SK-N-SH (cell line): ENCODE results near the gene MUC20. TPM values are rescaled to one million over a fixed set of nuclear protein-coding genes. Genes with fewer than 3 reads are reported as not detected.
"Not testable (repeated sequence)": the region's sequence is repeated elsewhere in the genome, so short reads cannot be mapped to it uniquely, and the experiment has no call there.

Experiments
- CTCF ChIA-PET: fragments of 300-600, 350-600 bp; formaldehyde crosslinking; extraction: SDS; loops from one replicate; lab custom pipeline; 2021; lab: Yijun Ruan, JAX
- POLR2A ChIA-PET: fragments of 350-600 bp; sonication (Branson Sonifier 250); formaldehyde crosslinking; extraction: SDS; loops from one replicate; lab custom pipeline; 2020; ENCODE audit warnings: antibody characterized with exemption, inconsistent platforms; lab: Yijun Ruan, JAX
- DNase-seq: peaks from one replicate; pipeline ENCODE4 v3.0.0; 2012
- H2AFZ ChIP-seq: fragments of 200-600 bp; sonication (generic); 2 replicates; pipeline ENCODE4 v1.8.1; 2016; ENCODE audit warnings: antibody characterized with exemption, mild to moderate bottlenecking, low read depth
- H3F3A ChIP-seq: fragments of 200-600 bp; sonication (generic); replicated peaks from 2 replicates; pipeline ENCODE3; 2016; ENCODE audit warnings: antibody characterized with exemption, mild to moderate bottlenecking; ENCODE audit not compliant: insufficient read depth
- H3K27ac ChIP-seq, 2 experiments: fragments of 200-500 bp in 1 of 2; fragments of 200-600 bp in 1 of 2; sonication (Bioruptor generic) in 1 of 2; sonication (generic), shearing (Covaris generic) in 1 of 2; 2 replicates each; pipeline versions ENCODE4 v1.5.1 to v1.6.1; 2014 to 2016; ENCODE audit warnings: low read depth in 2 of 2, inconsistent platforms in 1 of 2, low read length in 1 of 2, mild to moderate bottlenecking in 1 of 2, mixed read lengths in 1 of 2
- H3K27me3 ChIP-seq: fragments of 200-600 bp; sonication (generic), shearing (Covaris generic); 2 replicates; pipeline ENCODE4 v1.6.1; 2016; ENCODE audit warnings: mixed run types; ENCODE audit not compliant: insufficient read depth
- H3K36me3 ChIP-seq, 2 experiments: fragments of 200-500 bp in 1 of 2; fragments of 200-600 bp in 1 of 2; sonication (Bioruptor generic) in 1 of 2; sonication (generic) in 1 of 2; replicated peaks in 1 of 2; 2 replicates each; pipeline versions ENCODE3 to v1.5.1; 2014 to 2016; ENCODE audit warnings: low read length in 1 of 2, mild to moderate bottlenecking in 1 of 2; ENCODE audit not compliant: insufficient read depth in 2 of 2, control insufficient read depth in 1 of 2
- H3K4me1 ChIP-seq, 2 experiments: fragments of 200-500 bp in 1 of 2; fragments of 200-600 bp in 1 of 2; sonication (Bioruptor generic) in 1 of 2; sonication (generic), shearing (Covaris generic) in 1 of 2; 2 replicates each; pipeline versions ENCODE4 v1.5.1 to v1.6.1; 2014 to 2016; ENCODE audit warnings: low read depth in 1 of 2, low read length in 1 of 2, mixed run types in 1 of 2; ENCODE audit not compliant: insufficient read depth in 2 of 2, control insufficient read depth in 1 of 2
- H3K4me2 ChIP-seq: fragments of 200-600 bp; sonication (generic), shearing (Covaris generic); 2 replicates; pipeline ENCODE4 v1.6.1; 2017; ENCODE audit warnings: mixed run types
- H3K4me3 ChIP-seq, 2 experiments: fragments of 200-500 bp in 1 of 2; fragments of 200-600 bp in 1 of 2; sonication (Bioruptor generic) in 1 of 2; sonication (generic), shearing (Covaris generic) in 1 of 2; 2 replicates each; pipeline versions ENCODE4 v1.5.1 to v1.8.1; 2014 to 2016; ENCODE audit warnings: low read depth in 2 of 2, inconsistent platforms in 1 of 2, low read length in 1 of 2, mild to moderate bottlenecking in 1 of 2, mixed read lengths in 1 of 2, moderate library complexity in 1 of 2
- H3K79me2 ChIP-seq: fragments of 200-600 bp; sonication (generic); 2 replicates; pipeline ENCODE4 v1.8.1; 2017; ENCODE audit warnings: mild to moderate bottlenecking; ENCODE audit not compliant: insufficient read depth
- H3K9ac ChIP-seq: fragments of 200-600 bp; sonication (generic); 2 replicates; pipeline ENCODE4 v1.6.1; 2017; ENCODE audit warnings: mixed run types
- H3K9me2 ChIP-seq: fragments of 200-600 bp; sonication (generic); 2 replicates; pipeline ENCODE4 v1.6.1; 2017; ENCODE audit warnings: mixed run types
- H3K9me3 ChIP-seq: fragments of 200-600 bp; sonication (generic); 2 replicates; pipeline ENCODE4 v1.6.1; 2017; ENCODE audit warnings: mixed run types, mild to moderate bottlenecking, moderate library complexity
- H4K20me1 ChIP-seq: fragments of 200-600 bp; sonication (generic); 2 replicates; pipeline ENCODE4 v1.6.1; 2017; ENCODE audit warnings: mild to moderate bottlenecking, mixed run types; ENCODE audit not compliant: insufficient read depth
- CHD2 ChIP-seq: fragments of 150-350 bp; IDR thresholded peaks from 2 replicates; pipeline ENCODE4 v1.6.1; 2018; ENCODE audit warnings: low read length; ENCODE audit not compliant: partially characterized antibody
- ELF1 ChIP-seq: IDR thresholded peaks from 2 replicates; pipeline ENCODE4 v1.4.0; 2012
- FOSL2 ChIP-seq: IDR thresholded peaks from 2 replicates; pipeline ENCODE4 v1.4.0; 2012; ENCODE audit warnings: low read depth, mild to moderate bottlenecking, moderate library complexity, borderline replicate concordance
- FOXM1 ChIP-seq: IDR thresholded peaks from 2 replicates; pipeline ENCODE4 v1.4.0; 2012; ENCODE audit warnings: low read depth, mild to moderate bottlenecking
- GATA2 ChIP-seq: sonication (generic); formaldehyde crosslinking; IDR thresholded peaks from 2 replicates; pipeline ENCODE4 v1.5.0; 2020; ENCODE audit warnings: mild to moderate bottlenecking, missing genetic modification reagents
- IRF3 ChIP-seq: fragments of 150-350 bp; IDR thresholded peaks from 2 replicates; pipeline ENCODE4 v1.6.1; 2016; ENCODE audit warnings: mild to moderate bottlenecking, low read depth, low read length
- MAX ChIP-seq: IDR thresholded peaks from 2 replicates; pipeline ENCODE4 v1.4.0; 2012; ENCODE audit warnings: low read depth
- MXI1 ChIP-seq: IDR thresholded peaks from 2 replicates; pipeline ENCODE4 v1.6.1; 2012; ENCODE audit warnings: mild to moderate bottlenecking, low read depth, low read length, improper control_type of control experiment
- NFIC ChIP-seq: IDR thresholded peaks from 2 replicates; pipeline ENCODE4 v1.4.0; 2012; ENCODE audit warnings: borderline replicate concordance
- RFX5 ChIP-seq: IDR thresholded peaks from 2 replicates; pipeline ENCODE4 v1.6.1; 2012; ENCODE audit warnings: mild to moderate bottlenecking, improper control_type of control experiment, low read length
- SIN3A ChIP-seq: IDR thresholded peaks from 2 replicates; pipeline ENCODE4 v1.6.1; 2012; ENCODE audit warnings: low read depth, mild to moderate bottlenecking, low read length, moderate library complexity, borderline replicate concordance
- USF1 ChIP-seq: IDR thresholded peaks from 2 replicates; pipeline ENCODE4 v1.4.0; 2012; ENCODE audit warnings: low read depth, borderline replicate concordance
- USF2 ChIP-seq: fragments of 150-350 bp; IDR thresholded peaks from 2 replicates; pipeline ENCODE4 v1.6.1; 2017; ENCODE audit warnings: antibody characterized with exemption, low read length, low read depth, borderline replicate concordance
- YY1 ChIP-seq: IDR thresholded peaks from 2 replicates; pipeline ENCODE4 v1.4.0; 2012; ENCODE audit warnings: low read depth, mild to moderate bottlenecking
- WGBS: methylation state at CpG from one replicate; pipeline ENCODE4 v1.1.6; 2017; ENCODE audit warnings: low lambda C conversion rate; 5-methylcytosine and 5-hydroxymethylcytosine counted together
- polyA plus RNA-seq, 3 experiments: library from polyadenylated mRNA; depleted of rRNA; stranded (reverse); fragments of >200 nt; gene quantifications; 2 replicates each; pipeline ENCODE4 v1.2.3, GENCODE V29; 2012

MUC20 gene
- polyA plus RNA-seq, 1 of the 3 experiments (the other 2 are of a cell fraction) = 0.31 TPM

GRCh38 chr3:195770081-195770840 lies 49.5 kb downstream of the MUC20 start:
- H3K9me3 ChIP-seq = no peaks in the 10 kb centered on the region
- H3K27ac ChIP-seq = no peak overlapping the region
- no peaks in the 10 kb centered on the region for H3K79me2 ChIP-seq
- no peaks in the 10 kb centered on the region for H3K27me3 ChIP-seq
- H3K36me3 ChIP-seq = no peaks in the 10 kb centered on the region
- H3K4me3 ChIP-seq = no peak overlapping the region
- H3K9ac ChIP-seq = no peak overlapping the region
- WGBS = 41% methylated on average over 6 of the region's 16 CpGs
- TF ChIP-seq CHD2 (no peak), RFX5 (no peak), YY1 (no peak), FOSL2 (no peak), ELF1 (no peak), USF2 (no peak), NFIC (no peak)
- no peak overlapping the region for H3K4me2 ChIP-seq
- H4K20me1 ChIP-seq = no peaks in the 10 kb centered on the region
- DNase-seq = no peak
- no peaks in the 10 kb centered on the region for H3F3A ChIP-seq
- ChIA-PET CTCF (interaction anchor here (1.3 kb wide), 1 partner anchor 81 kb away, joined by 4 read pairs; no protein-coding TSS in a partner anchor), POLR2A (no interaction called here)
- no peaks in the 10 kb centered on the region for H3K9me2 ChIP-seq
- H2AFZ ChIP-seq = no peak overlapping the region
- H3K4me1 ChIP-seq = no peaks in the 10 kb centered on the region

- H3K27me3 ChIP-seq, H4K20me1 ChIP-seq, H3K4me2 ChIP-seq, H3K9me3 ChIP-seq, H3K4me3 ChIP-seq, H3K9ac ChIP-seq, POLR2A ChIA-PET, CTCF ChIA-PET, DNase-seq, H3K36me3 ChIP-seq, H3K4me1 ChIP-seq, H3F3A ChIP-seq, H2AFZ ChIP-seq, H3K9me2 ChIP-seq, H3K79me2 ChIP-seq, H3K27ac ChIP-seq: not testable (repeated sequence)
- WGBS = 72% methylated on average over 8 of the region's 28 CpGs
Measured at GRCh38 chr3:195770841-195771645, 50.3 kb downstream of the MUC20 start.

- Histone ChIP-seq H4K20me1 (no peaks in the 10 kb centered on the region), H3F3A (no peaks in the 10 kb centered on the region), H3K9me2 (no peaks in the 10 kb centered on the region), H3K4me1 (no peaks in the 10 kb centered on the region), H3K4me2 (no peak overlapping the region), H3K36me3 (no peaks in the 10 kb centered on the region), H3K4me3 (no peak overlapping the region), H3K79me2 (no peaks in the 10 kb centered on the region), H3K9me3 (no peaks in the 10 kb centered on the region), H2AFZ (no peak overlapping the region), H3K9ac (no peak overlapping the region), H3K27me3 (no peaks in the 10 kb centered on the region), H3K27ac (no peak overlapping the region)
- no peak for DNase-seq
- ChIA-PET POLR2A (no interaction called here), CTCF (no interaction called here)
- 50% methylated on average over 10 of the region's 14 CpGs for WGBS
- no peak for TF ChIP-seq GATA2 (CRISPR knock-in tag)
- no peak for TF ChIP-seq USF1
- no peak for TF ChIP-seq USF2
- TF ChIP-seq NFIC = no peak
- no peak for TF ChIP-seq ELF1
- no peak for TF ChIP-seq MAX
- no peak for TF ChIP-seq IRF3
- no peak for TF ChIP-seq MXI1
- TF ChIP-seq CHD2 = no peak
- TF ChIP-seq FOXM1 = no peak
- no peak for TF ChIP-seq SIN3A
Measured at GRCh38 chr3:195771646-195772300, 51.0 kb downstream of the MUC20 start.
